HG02610 (cell line): ENCODE data around the gene ANGEL2.

Source experiments
- ATAC-seq: cut with Tn5 transposase; IDR thresholded peaks from one replicate; pipeline ENCODE4 v1.9.1; 2021; ENCODE audit warnings: mild to moderate bottlenecking, moderate library complexity; ENCODE audit not compliant: unreplicated experiment

The ANGEL2 gene

GRCh38 chr1:212954514-212954913 lies 61.2 kb downstream of the ANGEL2 start:
- no peak for ATAC-seq

GRCh38 chr1:212953321-212953720 lies 62.3 kb downstream of the ANGEL2 start:
- no peak for ATAC-seq

GRCh38 chr1:212952641-212952976 lies 63.1 kb downstream of the ANGEL2 start:
- ATAC-seq = no peak

GRCh38 chr1:212951947-212952640 lies 63.6 kb downstream of the ANGEL2 start:
- ATAC-seq = no peak

- ATAC-seq = no peak
Measured at GRCh38 chr1:212951126-212951946, 64.3 kb downstream of the ANGEL2 start.

GRCh38 chr1:212950243-212951125 lies 65.2 kb downstream of the ANGEL2 start, which contains the start of gene VASH2:
Gene VASH2, plus strand, starts transcription at chr1:212950541. Its CDS starts 1,002 bp downstream, at chr1:212951543.
- ATAC-seq = peak; percentile 95

- no peak for ATAC-seq
Measured at GRCh38 chr1:212949771-212950170, 65.9 kb downstream of the ANGEL2 start.

GRCh38 chr1:212946872-212947271 lies 68.8 kb downstream of the ANGEL2 start:
- no peak for ATAC-seq

GRCh38 chr1:212945463-212946160 lies 70.1 kb downstream of the ANGEL2 start:
- no peak for ATAC-seq

GRCh38 chr1:212945056-212945455 lies 70.6 kb downstream of the ANGEL2 start:
- no peak for ATAC-seq

GRCh38 chr1:212944229-212944901 lies 71.3 kb downstream of the ANGEL2 start:
- ATAC-seq = no peak

GRCh38 chr1:212943393-212943710 lies 72.3 kb downstream of the ANGEL2 start:
- ATAC-seq = no peak

GRCh38 chr1:212942679-212943392 lies 72.8 kb downstream of the ANGEL2 start:
- ATAC-seq = no peak
